Astrocyte (in vitro differentiated cells and primary cell): ENCODE results near the gene ZDHHC11.
"Not testable (repeated sequence)": the region's sequence is repeated elsewhere in the genome, so short reads cannot be mapped to it uniquely, and the experiment has no call there.

Experiments used
- EZH2 ChIP-seq: IDR thresholded peaks from 2 replicates; pipeline ENCODE4 v1.6.1; 2012; ENCODE audit warnings: mild to moderate bottlenecking, low read length, inconsistent platforms; ENCODE audit not compliant: insufficient read depth
- TF ChIP-seq, protein P1 (sequence below): IDR thresholded peaks from 2 replicates; pipeline ENCODE4 v1.5.1; 2011; ENCODE audit warnings: low read depth, mild to moderate bottlenecking, inconsistent platforms, low read length, moderate library complexity; ENCODE audit not compliant: insufficient read depth

DNA sequence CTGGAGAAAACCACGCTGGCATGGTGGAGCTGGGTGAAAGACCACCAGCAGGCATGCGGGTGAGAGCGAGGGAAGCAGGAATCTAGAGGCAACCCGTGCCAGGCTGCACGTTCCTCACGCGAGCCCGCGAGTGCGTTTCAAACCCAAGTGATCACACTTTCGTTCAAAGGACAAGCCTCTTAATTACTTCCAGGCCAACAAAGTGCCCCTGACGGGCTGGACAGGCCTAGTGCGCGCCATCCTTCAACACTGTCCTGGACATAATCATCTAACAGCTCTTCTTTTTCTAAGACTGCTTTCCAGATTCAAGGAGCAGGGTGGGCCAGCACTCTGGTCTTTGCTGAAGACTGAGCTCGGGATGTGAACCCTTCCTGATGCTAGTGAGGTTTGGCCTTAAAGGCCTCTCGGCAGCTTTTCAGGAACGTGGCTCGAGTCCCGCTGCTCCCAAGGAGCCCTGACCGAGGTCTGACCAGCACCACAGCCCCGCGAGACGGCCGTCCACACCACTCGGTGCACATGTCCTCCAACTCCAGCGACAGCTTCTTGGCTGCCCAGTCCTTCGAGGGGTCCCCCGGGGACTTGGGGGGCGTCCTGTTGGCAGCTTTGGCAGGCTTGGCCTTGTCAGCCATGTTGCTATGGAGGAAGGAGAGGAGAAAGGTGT is 81.2 kb downstream of the ZDHHC11 start:
- TF ChIP-seq EZH2: not testable (repeated sequence)
- TF ChIP-seq, protein P1, sequence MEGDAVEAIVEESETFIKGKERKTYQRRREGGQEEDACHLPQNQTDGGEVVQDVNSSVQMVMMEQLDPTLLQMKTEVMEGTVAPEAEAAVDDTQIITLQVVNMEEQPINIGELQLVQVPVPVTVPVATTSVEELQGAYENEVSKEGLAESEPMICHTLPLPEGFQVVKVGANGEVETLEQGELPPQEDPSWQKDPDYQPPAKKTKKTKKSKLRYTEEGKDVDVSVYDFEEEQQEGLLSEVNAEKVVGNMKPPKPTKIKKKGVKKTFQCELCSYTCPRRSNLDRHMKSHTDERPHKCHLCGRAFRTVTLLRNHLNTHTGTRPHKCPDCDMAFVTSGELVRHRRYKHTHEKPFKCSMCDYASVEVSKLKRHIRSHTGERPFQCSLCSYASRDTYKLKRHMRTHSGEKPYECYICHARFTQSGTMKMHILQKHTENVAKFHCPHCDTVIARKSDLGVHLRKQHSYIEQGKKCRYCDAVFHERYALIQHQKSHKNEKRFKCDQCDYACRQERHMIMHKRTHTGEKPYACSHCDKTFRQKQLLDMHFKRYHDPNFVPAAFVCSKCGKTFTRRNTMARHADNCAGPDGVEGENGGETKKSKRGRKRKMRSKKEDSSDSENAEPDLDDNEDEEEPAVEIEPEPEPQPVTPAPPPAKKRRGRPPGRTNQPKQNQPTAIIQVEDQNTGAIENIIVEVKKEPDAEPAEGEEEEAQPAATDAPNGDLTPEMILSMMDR: not testable (repeated sequence)
